ENCODE results near the gene ASRGL1.

ASRGL1 gene

GRCh38 chr11:62398011-62398994 lies 61.1 kb downstream of the ASRGL1 start:
- Mint-ChIP-seq H3K4me1 (peaks cover 56% of the 10 kb centered on the region), H3K9me3 (no peaks in the 10 kb centered on the region), H3K27me3 (no peaks in the 10 kb centered on the region), H3K27ac (peak overlapping the region; percentile 38), H3K4me3 (no peak overlapping the region), H3K36me3 (no peaks in the 10 kb centered on the region)

GRCh38 chr11:62399172-62399877 lies 62.1 kb downstream of the ASRGL1 start:
- H3K36me3 Mint-ChIP-seq: no peaks in the 10 kb centered on the region
- peaks cover 57% of the 10 kb centered on the region for H3K4me1 Mint-ChIP-seq
- no peak overlapping the region for H3K4me3 Mint-ChIP-seq
- no peaks in the 10 kb centered on the region for H3K27me3 Mint-ChIP-seq
- peak overlapping the region; percentile 17 for H3K27ac Mint-ChIP-seq
- H3K9me3 Mint-ChIP-seq: no peaks in the 10 kb centered on the region

GRCh38 chr11:62399878-62400266 lies 62.6 kb downstream of the ASRGL1 start:
- Mint-ChIP-seq H3K27me3 (no peaks in the 10 kb centered on the region), H3K4me1 (peaks cover 56% of the 10 kb centered on the region), H3K4me3 (no peak overlapping the region), H3K27ac (peak overlapping the region; percentile 23), H3K9me3 (no peaks in the 10 kb centered on the region), H3K36me3 (no peaks in the 10 kb centered on the region)

- H3K9me3 Mint-ChIP-seq: no peaks in the 10 kb centered on the region
- peak overlapping the region; percentile 42 for H3K4me3 Mint-ChIP-seq
- H3K36me3 Mint-ChIP-seq: no peaks in the 10 kb centered on the region
- H3K4me1 Mint-ChIP-seq: peaks cover 53% of the 10 kb centered on the region
- peak overlapping the region; percentile 23 for H3K27ac Mint-ChIP-seq
- H3K27me3 Mint-ChIP-seq: no peaks in the 10 kb centered on the region
Observed at GRCh38 chr11:62400281-62400680, 63.0 kb downstream of the ASRGL1 start.

- Mint-ChIP-seq H3K27ac (no peak overlapping the region), H3K9me3 (no peaks in the 10 kb centered on the region), H3K4me1 (peaks cover 53% of the 10 kb centered on the region), H3K36me3 (no peaks in the 10 kb centered on the region), H3K27me3 (no peaks in the 10 kb centered on the region), H3K4me3 (peak overlapping the region; percentile 92)
Observed at GRCh38 chr11:62400760-62401159, 63.5 kb downstream of the ASRGL1 start.

GRCh38 chr11:62401356-62401755 lies 64.1 kb downstream of the ASRGL1 start:
- H3K4me3 Mint-ChIP-seq: peak overlapping the region; percentile 92
- H3K27me3 Mint-ChIP-seq: no peaks in the 10 kb centered on the region
- H3K27ac Mint-ChIP-seq: peak overlapping the region; percentile 100
- H3K36me3 Mint-ChIP-seq: no peaks in the 10 kb centered on the region
- no peaks in the 10 kb centered on the region for H3K9me3 Mint-ChIP-seq
- H3K4me1 Mint-ChIP-seq: peaks cover 53% of the 10 kb centered on the region

GRCh38 chr11:62401811-62402210 lies 64.6 kb downstream of the ASRGL1 start:
- Mint-ChIP-seq H3K27me3 (no peaks in the 10 kb centered on the region), H3K27ac (peak overlapping the region; percentile 100), H3K4me3 (peak overlapping the region; percentile 92), H3K36me3 (no peaks in the 10 kb centered on the region), H3K9me3 (no peaks in the 10 kb centered on the region), H3K4me1 (peaks cover 53% of the 10 kb centered on the region)

- Mint-ChIP-seq H3K4me1 (peaks cover 53% of the 10 kb centered on the region), H3K27ac (peak overlapping the region; percentile 100), H3K36me3 (no peaks in the 10 kb centered on the region), H3K27me3 (no peaks in the 10 kb centered on the region), H3K4me3 (peak overlapping the region; percentile 92), H3K9me3 (no peaks in the 10 kb centered on the region)
Observed at GRCh38 chr11:62402226-62402959, 65.1 kb downstream of the ASRGL1 start.

- H3K4me1 Mint-ChIP-seq: peaks cover 52% of the 10 kb centered on the region
- no peaks in the 10 kb centered on the region for H3K9me3 Mint-ChIP-seq
- H3K27me3 Mint-ChIP-seq: no peaks in the 10 kb centered on the region
- H3K4me3 Mint-ChIP-seq: peak overlapping the region; percentile 92
- H3K27ac Mint-ChIP-seq: peak overlapping the region; percentile 100
- H3K36me3 Mint-ChIP-seq: no peaks in the 10 kb centered on the region
Observed at GRCh38 chr11:62402960-62403730, 65.9 kb downstream of the ASRGL1 start.

GRCh38 chr11:62404435-62404834 lies 67.2 kb downstream of the ASRGL1 start:
- Mint-ChIP-seq H3K4me3 (no peak overlapping the region), H3K27me3 (no peaks in the 10 kb centered on the region), H3K9me3 (no peaks in the 10 kb centered on the region), H3K4me1 (peaks cover 39% of the 10 kb centered on the region), H3K36me3 (no peaks in the 10 kb centered on the region), H3K27ac (no peak overlapping the region)

- Mint-ChIP-seq H3K4me1 (peaks cover 34% of the 10 kb centered on the region), H3K27ac (no peak overlapping the region), H3K4me3 (no peak overlapping the region), H3K27me3 (no peaks in the 10 kb centered on the region), H3K36me3 (no peaks in the 10 kb centered on the region), H3K9me3 (no peaks in the 10 kb centered on the region)
Observed at GRCh38 chr11:62404901-62405300, 67.7 kb downstream of the ASRGL1 start.

- H3K4me1 Mint-ChIP-seq: peaks cover 23% of the 10 kb centered on the region
- H3K9me3 Mint-ChIP-seq: no peaks in the 10 kb centered on the region
- H3K27me3 Mint-ChIP-seq: no peaks in the 10 kb centered on the region
Observed at GRCh38 chr11:62406034-62406433, 68.8 kb downstream of the ASRGL1 start.

GRCh38 chr11:62409831-62410230 lies 72.6 kb downstream of the ASRGL1 start:
- H3K4me3 Mint-ChIP-seq: no peak overlapping the region
- no peaks in the 10 kb centered on the region for H3K36me3 Mint-ChIP-seq
- H3K27ac Mint-ChIP-seq: no peak overlapping the region
- H3K4me1 Mint-ChIP-seq: no peaks in the 10 kb centered on the region
- H3K27me3 Mint-ChIP-seq: no peaks in the 10 kb centered on the region
- no peaks in the 10 kb centered on the region for H3K9me3 Mint-ChIP-seq

More at GRCh38 chr11:62406034-62406433, 68.8 kb downstream of the ASRGL1 start:
- Mint-ChIP-seq H3K36me3 (no peaks in the 10 kb centered on the region), H3K27ac (no peak overlapping the region), H3K4me3 (no peak overlapping the region)

GRCh38 chr11:62410972-62411371 lies 73.7 kb downstream of the ASRGL1 start:
- Mint-ChIP-seq H3K27ac (no peak overlapping the region), H3K4me1 (no peaks in the 10 kb centered on the region), H3K36me3 (no peaks in the 10 kb centered on the region), H3K9me3 (no peaks in the 10 kb centered on the region), H3K27me3 (no peaks in the 10 kb centered on the region), H3K4me3 (no peak overlapping the region)

GRCh38 chr11:62411524-62411923 lies 74.3 kb downstream of the ASRGL1 start:
- H3K36me3 Mint-ChIP-seq: no peaks in the 10 kb centered on the region
- H3K9me3 Mint-ChIP-seq: no peaks in the 10 kb centered on the region

More at GRCh38 chr11:62411524-62411923, 74.3 kb downstream of the ASRGL1 start:
- no peak overlapping the region for H3K4me3 Mint-ChIP-seq
- H3K27me3 Mint-ChIP-seq: no peaks in the 10 kb centered on the region
- no peaks in the 10 kb centered on the region for H3K4me1 Mint-ChIP-seq
- no peak overlapping the region for H3K27ac Mint-ChIP-seq

All from activated naive CD4-positive, alpha-beta T cell treated with anti-CD3 and anti-CD28 coated beads, Interleukin-2, amount 50 U/mL, for 24 hours (primary cell).